CD14-positive monocyte (primary cell): ENCODE results near the gene MAL. TPM values are rescaled to one million over a fixed set of nuclear protein-coding genes. Genes with fewer than 3 reads are reported as not detected.

Source experiments
- DNase-seq, 3 donors: peaks; one replicate each; pipeline ENCODE4 v3.0.0-alpha.2; 2011 to 2022
- H2AFZ ChIP-seq: 2 replicates; pipeline ENCODE4 v1.6.0; 2012; ENCODE audit warnings: mild to moderate bottlenecking, low read depth, low read length, inconsistent platforms; ENCODE audit not compliant: insufficient read depth, poor library complexity, severe bottlenecking
- H3K27ac ChIP-seq, 2 donors: 1 replicate in 1 of 2; 2 replicates in 1 of 2; pipeline ENCODE4 v1.5.1; 2012 to 2013; ENCODE audit warnings: low read length in 2 of 2, control low read depth in 1 of 2, inconsistent platforms in 1 of 2, low read depth in 1 of 2, mild to moderate bottlenecking in 1 of 2
- H3K27me3 ChIP-seq, 2 donors: one replicate each; pipeline versions ENCODE4 v1.6.0 to v1.6.1; 2011 to 2013; ENCODE audit warnings: low read length in 2 of 2; ENCODE audit not compliant: control insufficient read depth in 2 of 2, insufficient read depth in 2 of 2
- H3K36me3 ChIP-seq, 2 donors: replicated peaks in 1 of 2; 1 replicate in 1 of 2; 2 replicates in 1 of 2; pipeline versions ENCODE4 v1.5.1 to v1.6.1; 2012 to 2013; ENCODE audit warnings: low read length in 2 of 2, control low read depth in 1 of 2, inconsistent platforms in 1 of 2, mild to moderate bottlenecking in 1 of 2; ENCODE audit not compliant: insufficient read depth in 2 of 2, control insufficient read depth in 1 of 2
- H3K4me1 ChIP-seq, 2 donors: 1 replicate in 1 of 2; 2 replicates in 1 of 2; pipeline versions ENCODE4 v1.5.1 to v1.6.1; 2012 to 2013; ENCODE audit warnings: low read length in 2 of 2, control low read depth in 1 of 2, inconsistent platforms in 1 of 2, mild to moderate bottlenecking in 1 of 2, moderate library complexity in 1 of 2; ENCODE audit not compliant: insufficient read depth in 2 of 2, control insufficient read depth in 1 of 2
- H3K4me2 ChIP-seq: replicated peaks from 2 replicates; pipeline ENCODE3; 2012; ENCODE audit warnings: low read length, moderate library complexity, mild to moderate bottlenecking; ENCODE audit not compliant: poor library complexity, severe bottlenecking; ENCODE audit errors: extremely low read depth
- H3K4me3 ChIP-seq, 3 experiments: fragments of 200-600 bp in 1 of 3; sonication (generic) in 1 of 3; replicated peaks in 1 of 3; 1 replicate in 2 of 3; 2 replicates in 1 of 3; pipeline ENCODE4 v1.5.1; 2011 to 2013; ENCODE audit warnings: low read length in 3 of 3, mild to moderate bottlenecking in 3 of 3, control low read depth in 2 of 3, low read depth in 2 of 3, inconsistent platforms in 1 of 3, moderate library complexity in 1 of 3
- H3K79me2 ChIP-seq: 2 replicates; pipeline ENCODE4 v1.6.0; 2012; ENCODE audit warnings: mild to moderate bottlenecking, control low read depth, inconsistent platforms, low read length, moderate library complexity; ENCODE audit not compliant: insufficient read depth
- H3K9ac ChIP-seq: 2 replicates; pipeline ENCODE4 v1.6.0; 2017; ENCODE audit warnings: low read length, mild to moderate bottlenecking; ENCODE audit not compliant: insufficient read depth, poor library complexity, severe bottlenecking
- H3K9me3 ChIP-seq, 2 donors: replicated peaks in 1 of 2; 1 replicate in 1 of 2; 2 replicates in 1 of 2; pipeline versions ENCODE4 v1.5.1 to v1.6.1; 2012 to 2013; ENCODE audit warnings: low read length in 2 of 2, control low read depth in 1 of 2; ENCODE audit not compliant: control insufficient read depth in 1 of 2, insufficient read depth in 1 of 2
- H4K20me1 ChIP-seq: 2 replicates; pipeline ENCODE4 v1.6.0; 2012; ENCODE audit warnings: mild to moderate bottlenecking, low read length, control low read depth, moderate library complexity; ENCODE audit not compliant: insufficient read depth
- H3K27ac Mint-ChIP-seq, 7 donors: one replicate each; pipeline ENCODE4 v1.8.0; 2020; ENCODE audit warnings: mild to moderate bottlenecking in 7 of 7, mixed read lengths in 7 of 7, moderate library complexity in 6 of 7, inconsistent platforms in 2 of 7
- H3K27me3 Mint-ChIP-seq, 3 donors: one replicate each; pipeline ENCODE4 v1.8.0; 2021 to 2022; ENCODE audit warnings: low read depth in 3 of 3, mild to moderate bottlenecking in 3 of 3, mixed read lengths in 3 of 3, moderate library complexity in 3 of 3, inconsistent platforms in 1 of 3
- H3K36me3 Mint-ChIP-seq, 2 donors: one replicate each; pipeline ENCODE4 v1.8.0; 2020; ENCODE audit warnings: mixed read lengths in 2 of 2, inconsistent platforms in 1 of 2, mild to moderate bottlenecking in 1 of 2
- H3K4me1 Mint-ChIP-seq: one replicate; pipeline ENCODE4 v1.8.0; 2020; ENCODE audit warnings: mild to moderate bottlenecking, mixed read lengths
- H3K4me3 Mint-ChIP-seq, 2 donors: one replicate each; pipeline ENCODE4 v1.8.0; 2020; ENCODE audit warnings: mild to moderate bottlenecking in 2 of 2, mixed read lengths in 2 of 2, moderate library complexity in 1 of 2
- H3K9me3 Mint-ChIP-seq, 7 donors: one replicate each; pipeline ENCODE4 v1.8.0; 2020 to 2022; ENCODE audit warnings: mixed read lengths in 7 of 7, mild to moderate bottlenecking in 6 of 7, moderate library complexity in 6 of 7, inconsistent platforms in 2 of 7
- CTCF ChIP-seq: fragments of 200-600 bp; IDR thresholded peaks from one replicate; pipeline ENCODE4 v1.8.0; 2022; ENCODE audit warnings: antibody characterized with exemption, mild to moderate bottlenecking
- whole genome bisulfite sequencing: methylation state at CpG from one replicate; pipeline ENCODE4 v1.1.5; 2013; ENCODE audit warnings: missing lambda C conversion rate; ENCODE audit not compliant: insufficient coverage; 5-methylcytosine and 5-hydroxymethylcytosine counted together
- intact Hi-C, 2 donors: fragments of 100-400 bp; cut with micrococcal nuclease; formaldehyde crosslinking; loops; one replicate each; pipeline versions ENCODE4 v1.15.0 to v1.15.1; 2023
- polyA plus RNA-seq, 3 donors: library from polyadenylated mRNA; depleted of rRNA in 1 of 3; unstranded in 2 of 3; stranded (reverse) in 1 of 3; fragments of 300-500 nt in 2 of 3; fragments of >200 nt in 1 of 3; fragmentation: Illumina TruSeq in 2 of 3; gene quantifications; 1 replicate in 2 of 3; 2 replicates in 1 of 3; pipeline ENCODE4 v1.2.3, GENCODE V29; 2012 to 2021

The MAL gene
- polyA plus RNA-seq, 3 donors = 0.39 to 0.48 TPM; not detected in 1

GRCh38 chr2:95004711-95005110 lies 20.8 kb upstream of the MAL start:
- Histone ChIP-seq H3K9ac (no peak overlapping the region), H3K9me3 (no peaks in the 10 kb centered on the region), H3K27me3 (no peaks in the 10 kb centered on the region), H2AFZ (no peak overlapping the region), H3K27ac (no peak overlapping the region), H3K4me2 (no peak overlapping the region), H3K4me1 (no peaks in the 10 kb centered on the region), H3K36me3 (no peaks in the 10 kb centered on the region), H3K79me2 (no peaks in the 10 kb centered on the region), H3K4me3 (no peak overlapping the region), H4K20me1 (no peaks in the 10 kb centered on the region)
- no peaks in the 10 kb centered on the region for H3K9me3 Mint-ChIP-seq
- no peak for DNase-seq
- H3K4me1 Mint-ChIP-seq = no peaks in the 10 kb centered on the region
- no peak overlapping the region for H3K4me3 Mint-ChIP-seq
- 83% methylated on average over 3 of the region's 8 CpGs for WGBS
- intact Hi-C loops = no loop called here
- no peak for TF ChIP-seq CTCF
- no peaks in the 10 kb centered on the region for H3K36me3 Mint-ChIP-seq
- H3K27me3 Mint-ChIP-seq = peaks cover 3 to 7% (median 6%) of the 10 kb centered on the region in 3 donors
- H3K27ac Mint-ChIP-seq = no peak overlapping the region

GRCh38 chr2:95005726-95006125 lies 19.8 kb upstream of the MAL start:
- H3K4me2 ChIP-seq = no peak overlapping the region
- Mint-ChIP-seq H3K4me3 (no peak overlapping the region), H3K27ac (no peak overlapping the region)

More at GRCh38 chr2:95005726-95006125, 19.8 kb upstream of the MAL start:
- no peak for DNase-seq
- no peak for TF ChIP-seq CTCF
- no peaks in the 10 kb centered on the region for H3K4me1 ChIP-seq
- peaks cover 3 to 7% (median 3%) of the 10 kb centered on the region in 3 donors for H3K27me3 Mint-ChIP-seq
- H3K36me3 Mint-ChIP-seq = no peaks in the 10 kb centered on the region
- H3K9ac ChIP-seq = no peak overlapping the region
- no peaks in the 10 kb centered on the region for H3K79me2 ChIP-seq
- H3K9me3 ChIP-seq = no peaks in the 10 kb centered on the region
- H3K4me3 ChIP-seq = no peak overlapping the region
- H3K9me3 Mint-ChIP-seq = no peaks in the 10 kb centered on the region
- no peak overlapping the region for H3K27ac ChIP-seq
- H4K20me1 ChIP-seq = no peaks in the 10 kb centered on the region
- no peaks in the 10 kb centered on the region for H3K36me3 ChIP-seq
- no peak overlapping the region for H2AFZ ChIP-seq
- intact Hi-C loops = no loop called here
- no peaks in the 10 kb centered on the region for H3K27me3 ChIP-seq
- H3K4me1 Mint-ChIP-seq = no peaks in the 10 kb centered on the region
- 94% methylated on average over 8 of the region's 9 CpGs for WGBS
